ENCODE measurements around the gene CLCN7. TPM values are rescaled to one million over a fixed set of nuclear protein-coding genes. Genes with fewer than 3 reads are reported as not detected.

The CLCN7 gene
- total RNA-seq, 1 donor from 2014 or later, result 177 TPM

DNA sequence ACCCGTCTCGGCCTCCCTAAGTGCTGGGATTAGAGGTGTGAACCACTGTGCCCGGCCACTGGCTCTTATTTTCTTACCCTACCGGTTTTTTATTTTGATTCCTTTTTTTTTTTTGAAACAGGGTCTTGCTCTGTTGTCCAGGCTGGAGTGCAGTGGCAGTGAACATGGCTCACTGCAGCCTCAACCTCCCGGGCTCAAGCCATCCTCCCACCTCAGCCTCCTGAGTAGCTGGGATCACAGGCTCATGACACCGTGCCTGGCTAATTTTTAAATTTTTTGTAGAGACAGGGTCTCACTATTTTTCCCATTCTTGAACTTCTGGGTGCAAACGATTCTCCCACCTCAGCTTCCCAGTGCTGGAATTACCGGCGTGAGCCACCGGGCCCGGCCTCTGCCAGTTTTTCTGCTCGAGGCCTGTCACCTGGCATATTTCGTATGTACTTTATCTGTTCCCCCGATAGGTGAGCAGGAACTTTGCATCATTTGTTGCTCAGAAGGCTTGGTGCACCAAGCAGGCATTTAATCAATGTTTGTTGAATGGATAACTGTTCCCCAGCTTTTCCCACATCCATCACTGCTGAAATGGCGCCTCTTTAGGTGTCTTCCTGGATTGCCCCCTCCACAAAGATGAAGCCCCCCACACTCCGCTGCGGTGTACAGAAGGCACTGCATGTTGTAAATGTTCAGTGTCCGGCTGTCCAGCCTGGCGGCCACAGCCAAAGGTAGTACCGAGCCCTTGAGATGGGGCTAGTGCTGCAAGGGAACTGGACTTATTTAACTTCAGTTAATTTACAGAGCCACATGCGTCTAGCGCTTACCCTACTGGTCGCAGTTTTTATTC, 17.5 kb upstream of the CLCN7 start:
- H3K27ac Mint-ChIP-seq (ENCODE audit: unreplicated experiment), result peak overlapping the region; percentile 88
- no peaks in the 10 kb centered on the region for H3K27me3 Mint-ChIP-seq (ENCODE audit: unreplicated experiment)
- H3K4me1 Mint-ChIP-seq (ENCODE audit: unreplicated experiment), result peaks cover 17% of the 10 kb centered on the region
- TF ChIP-seq, protein P1, sequence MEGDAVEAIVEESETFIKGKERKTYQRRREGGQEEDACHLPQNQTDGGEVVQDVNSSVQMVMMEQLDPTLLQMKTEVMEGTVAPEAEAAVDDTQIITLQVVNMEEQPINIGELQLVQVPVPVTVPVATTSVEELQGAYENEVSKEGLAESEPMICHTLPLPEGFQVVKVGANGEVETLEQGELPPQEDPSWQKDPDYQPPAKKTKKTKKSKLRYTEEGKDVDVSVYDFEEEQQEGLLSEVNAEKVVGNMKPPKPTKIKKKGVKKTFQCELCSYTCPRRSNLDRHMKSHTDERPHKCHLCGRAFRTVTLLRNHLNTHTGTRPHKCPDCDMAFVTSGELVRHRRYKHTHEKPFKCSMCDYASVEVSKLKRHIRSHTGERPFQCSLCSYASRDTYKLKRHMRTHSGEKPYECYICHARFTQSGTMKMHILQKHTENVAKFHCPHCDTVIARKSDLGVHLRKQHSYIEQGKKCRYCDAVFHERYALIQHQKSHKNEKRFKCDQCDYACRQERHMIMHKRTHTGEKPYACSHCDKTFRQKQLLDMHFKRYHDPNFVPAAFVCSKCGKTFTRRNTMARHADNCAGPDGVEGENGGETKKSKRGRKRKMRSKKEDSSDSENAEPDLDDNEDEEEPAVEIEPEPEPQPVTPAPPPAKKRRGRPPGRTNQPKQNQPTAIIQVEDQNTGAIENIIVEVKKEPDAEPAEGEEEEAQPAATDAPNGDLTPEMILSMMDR (IDR thresholded peaks at IDR 0.05), result no peak
- DNase-seq (ENCODE audit: extremely low spot score, unreplicated experiment), result no peak
- H3K9me3 Mint-ChIP-seq (ENCODE audit: unreplicated experiment), result no peaks in the 10 kb centered on the region
- no peaks in the 10 kb centered on the region for H3K36me3 Mint-ChIP-seq (ENCODE audit: unreplicated experiment)
- H3K4me3 Mint-ChIP-seq (ENCODE audit: unreplicated experiment), result peak overlapping the region; percentile 83

DNA sequence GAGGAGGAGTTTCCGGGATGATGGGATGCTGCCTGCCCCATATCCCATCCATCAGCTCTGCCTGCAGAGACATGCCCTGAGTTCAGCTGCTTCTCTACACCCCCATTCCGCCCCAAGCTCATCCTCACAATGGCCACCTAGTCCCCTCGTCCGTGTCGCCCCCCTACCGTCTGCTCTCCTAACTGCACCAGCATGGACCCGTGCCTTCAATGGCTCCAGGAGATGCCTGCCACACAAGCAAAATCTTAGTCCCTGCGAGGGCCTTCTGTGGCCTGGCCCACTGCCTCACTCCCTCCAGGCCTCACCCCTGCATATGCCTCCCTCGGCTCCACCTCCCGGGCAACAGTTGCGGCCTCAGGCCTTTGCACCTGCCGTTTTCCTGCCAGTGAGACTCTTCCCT, 16.5 kb upstream of the CLCN7 start:
- no peaks in the 10 kb centered on the region for H3K36me3 Mint-ChIP-seq (ENCODE audit: unreplicated experiment)
- H3K27ac Mint-ChIP-seq (ENCODE audit: unreplicated experiment), result no peak overlapping the region
- TF ChIP-seq, protein P1 (IDR thresholded peaks at IDR 0.05), result no peak
- no peak overlapping the region for H3K4me3 Mint-ChIP-seq (ENCODE audit: unreplicated experiment)
- no peaks in the 10 kb centered on the region for H3K9me3 Mint-ChIP-seq (ENCODE audit: unreplicated experiment)
- DNase-seq (ENCODE audit: extremely low spot score, unreplicated experiment), result no peak
- H3K27me3 Mint-ChIP-seq (ENCODE audit: unreplicated experiment), result no peaks in the 10 kb centered on the region
- peaks cover 17% of the 10 kb centered on the region for H3K4me1 Mint-ChIP-seq (ENCODE audit: unreplicated experiment)

DNA sequence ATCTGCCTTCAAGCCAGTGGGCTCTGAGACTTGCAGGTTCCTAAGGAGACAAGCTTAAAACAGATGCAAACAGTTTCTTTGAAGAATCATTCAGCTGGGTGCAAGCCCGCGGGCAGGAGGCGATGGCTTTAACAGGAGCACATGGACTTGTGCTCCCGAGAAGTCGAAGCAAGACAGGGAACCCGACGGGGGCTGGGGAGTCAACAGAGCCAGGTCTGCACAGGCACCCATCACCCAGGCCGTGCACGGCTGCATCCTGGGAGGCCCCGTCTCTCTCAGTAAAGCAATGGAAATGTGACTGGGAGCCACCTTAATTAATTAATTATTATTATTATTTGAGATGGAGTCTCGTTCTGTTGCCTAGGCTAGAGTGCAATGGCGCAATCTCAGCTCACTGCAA, 14.2 kb upstream of the CLCN7 start:
- H3K27ac Mint-ChIP-seq (ENCODE audit: unreplicated experiment), result no peak overlapping the region
- peaks cover 11% of the 10 kb centered on the region for H3K4me1 Mint-ChIP-seq (ENCODE audit: unreplicated experiment)
- DNase-seq (ENCODE audit: extremely low spot score, unreplicated experiment), result peak; percentile 76
- TF ChIP-seq, protein P1 (IDR thresholded peaks at IDR 0.05), result no peak
- H3K36me3 Mint-ChIP-seq (ENCODE audit: unreplicated experiment), result no peaks in the 10 kb centered on the region
- H3K9me3 Mint-ChIP-seq (ENCODE audit: unreplicated experiment), result no peaks in the 10 kb centered on the region
- H3K4me3 Mint-ChIP-seq (ENCODE audit: unreplicated experiment), result no peak overlapping the region
- peaks cover 2% of the 10 kb centered on the region for H3K27me3 Mint-ChIP-seq (ENCODE audit: unreplicated experiment)

DNA sequence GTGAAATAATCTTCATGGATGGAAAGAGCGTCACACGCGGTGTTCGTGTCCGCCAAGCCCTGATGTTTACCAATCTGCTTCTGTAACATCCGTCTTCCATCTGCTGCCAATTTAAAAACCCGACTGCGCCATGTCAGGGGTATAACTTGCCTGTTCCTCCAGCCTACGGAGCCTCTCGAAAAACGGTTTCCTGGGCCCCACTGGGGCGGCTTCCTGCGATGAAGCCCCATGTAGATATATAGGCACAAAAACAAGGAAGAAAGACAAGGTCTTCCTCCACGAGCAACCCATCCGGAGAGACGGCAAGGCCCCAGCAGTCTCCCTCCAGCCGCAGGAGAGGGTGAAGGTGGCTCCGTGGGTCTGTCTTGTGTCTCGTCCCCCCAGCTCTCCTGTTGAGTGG, 13.8 kb upstream of the CLCN7 start, which contains the start of gene PTX4:
TSS of gene PTX4 (minus strand) at position 326 of the 400 bp plus-strand sequence. CDS start at position 291, 35 bp downstream.
- peaks cover 7% of the 10 kb centered on the region for H3K27me3 Mint-ChIP-seq (ENCODE audit: unreplicated experiment)
- no peak within 1 kb of the TSS for H3K4me3 Mint-ChIP-seq (ENCODE audit: unreplicated experiment)
- TF ChIP-seq, protein P1 (IDR thresholded peaks at IDR 0.05), result no peak
- DNase-seq (ENCODE audit: extremely low spot score, unreplicated experiment), result peak; percentile 70
- no peaks in the 10 kb centered on the region for H3K9me3 Mint-ChIP-seq (ENCODE audit: unreplicated experiment)
- H3K4me1 Mint-ChIP-seq (ENCODE audit: unreplicated experiment), result peaks cover 7% of the 10 kb centered on the region
- H3K36me3 Mint-ChIP-seq (ENCODE audit: unreplicated experiment), result no peaks in the 10 kb centered on the region
- H3K27ac Mint-ChIP-seq (ENCODE audit: unreplicated experiment), result no peak within 1 kb of the TSS

DNA sequence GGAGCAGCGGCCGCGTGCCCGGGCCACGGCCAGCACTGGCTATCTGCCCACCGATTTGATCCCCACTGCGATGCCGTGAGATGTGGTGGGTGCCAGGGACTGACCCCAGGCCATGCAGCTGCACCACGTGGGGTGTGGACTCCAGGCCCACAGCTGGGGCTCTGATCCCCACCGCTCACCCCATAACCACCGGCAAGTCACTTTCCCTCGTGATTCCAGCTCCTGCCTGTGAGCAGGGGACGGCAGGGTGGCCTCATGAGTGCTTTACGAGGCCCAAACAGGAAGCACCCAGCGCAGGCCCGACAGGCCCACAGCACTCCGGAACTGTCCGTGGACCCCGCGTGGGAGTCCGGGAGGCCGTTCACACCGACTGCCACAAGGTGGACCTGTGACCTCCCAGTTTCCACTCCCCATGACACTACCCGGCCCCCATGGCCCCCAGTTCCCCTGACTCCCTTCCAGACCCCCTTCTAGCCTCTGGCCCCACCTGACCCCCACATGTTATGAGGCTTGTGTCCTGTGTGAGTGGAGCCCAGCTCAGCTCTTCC, 13.3 kb upstream of the CLCN7 start:
- H3K36me3 Mint-ChIP-seq (ENCODE audit: unreplicated experiment), result no peaks in the 10 kb centered on the region
- TF ChIP-seq, protein P1 (IDR thresholded peaks at IDR 0.05), result no peak
- H3K27me3 Mint-ChIP-seq (ENCODE audit: unreplicated experiment), result peaks cover 8% of the 10 kb centered on the region
- H3K4me3 Mint-ChIP-seq (ENCODE audit: unreplicated experiment), result no peak overlapping the region
- H3K4me1 Mint-ChIP-seq (ENCODE audit: unreplicated experiment), result peaks cover 7% of the 10 kb centered on the region
- H3K9me3 Mint-ChIP-seq (ENCODE audit: unreplicated experiment), result no peaks in the 10 kb centered on the region
- DNase-seq (ENCODE audit: extremely low spot score, unreplicated experiment), result no peak
- H3K27ac Mint-ChIP-seq (ENCODE audit: unreplicated experiment), result no peak overlapping the region

All from osteocyte (in vitro differentiated cells).